Gastroesophageal sphincter (tissue), 3 donors: ENCODE data around the gene CYTH1.

Experiments
- EP300 ChIP-seq: sonication (generic); formaldehyde crosslinking; IDR thresholded peaks from one replicate; pipeline ENCODE4 v1.6.1; 2017; ENCODE audit warnings: antibody characterized with exemption, mild to moderate bottlenecking
- TF ChIP-seq, protein P1 (sequence below), 4 experiments: fragments of 200-600 bp in 2 of 4; fragments of 450-650 bp in 2 of 4; sonication (generic) in 1 of 4; IDR thresholded peaks; one replicate each; pipeline ENCODE4 v1.5.1; 2017 to 2019; ENCODE audit warnings: antibody characterized with exemption in 4 of 4, mild to moderate bottlenecking in 2 of 4, moderate library complexity in 2 of 4

- TF ChIP-seq, protein P1, sequence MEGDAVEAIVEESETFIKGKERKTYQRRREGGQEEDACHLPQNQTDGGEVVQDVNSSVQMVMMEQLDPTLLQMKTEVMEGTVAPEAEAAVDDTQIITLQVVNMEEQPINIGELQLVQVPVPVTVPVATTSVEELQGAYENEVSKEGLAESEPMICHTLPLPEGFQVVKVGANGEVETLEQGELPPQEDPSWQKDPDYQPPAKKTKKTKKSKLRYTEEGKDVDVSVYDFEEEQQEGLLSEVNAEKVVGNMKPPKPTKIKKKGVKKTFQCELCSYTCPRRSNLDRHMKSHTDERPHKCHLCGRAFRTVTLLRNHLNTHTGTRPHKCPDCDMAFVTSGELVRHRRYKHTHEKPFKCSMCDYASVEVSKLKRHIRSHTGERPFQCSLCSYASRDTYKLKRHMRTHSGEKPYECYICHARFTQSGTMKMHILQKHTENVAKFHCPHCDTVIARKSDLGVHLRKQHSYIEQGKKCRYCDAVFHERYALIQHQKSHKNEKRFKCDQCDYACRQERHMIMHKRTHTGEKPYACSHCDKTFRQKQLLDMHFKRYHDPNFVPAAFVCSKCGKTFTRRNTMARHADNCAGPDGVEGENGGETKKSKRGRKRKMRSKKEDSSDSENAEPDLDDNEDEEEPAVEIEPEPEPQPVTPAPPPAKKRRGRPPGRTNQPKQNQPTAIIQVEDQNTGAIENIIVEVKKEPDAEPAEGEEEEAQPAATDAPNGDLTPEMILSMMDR (IDR thresholded peaks at IDR 0.05): no peak
- no peak for TF ChIP-seq EP300
These were observed 101.6 kb downstream of the CYTH1 start for GRCh38 chr17:78680436-78680835.
